HEK293T (cell line): Measurements from ENCODE around the gene APLP2.

Experiments
- BHLHE40 ChIP-seq: fragments of 450-650 bp; IDR thresholded peaks from 2 replicates; pipeline ENCODE4 v1.6.1; 2016; ENCODE audit warnings: mild to moderate bottlenecking, moderate library complexity, borderline replicate concordance
- ELF4 ChIP-seq: fragments of 450-650 bp; IDR thresholded peaks from 2 replicates; pipeline ENCODE4 v1.6.1; 2017; ENCODE audit warnings: antibody characterized with exemption
- FOXA1 ChIP-seq: fragments of 450-650 bp; IDR thresholded peaks from 2 replicates; pipeline ENCODE4 v1.6.1; 2016; ENCODE audit warnings: mild to moderate bottlenecking
- FOXK2 ChIP-seq: fragments of 450-650 bp; IDR thresholded peaks from 2 replicates; pipeline ENCODE4 v1.6.1; 2016; ENCODE audit warnings: mild to moderate bottlenecking
- FOXM1 ChIP-seq: fragments of 450-650 bp; IDR thresholded peaks from 2 replicates; pipeline ENCODE4 v1.6.1; 2017; ENCODE audit warnings: mild to moderate bottlenecking, borderline replicate concordance
- HDGF ChIP-seq: fragments of 450-650 bp; IDR thresholded peaks from 2 replicates; pipeline ENCODE4 v1.6.1; 2017; ENCODE audit warnings: antibody characterized with exemption, borderline replicate concordance
- L3MBTL2 ChIP-seq: fragments of 450-650 bp; conservative IDR thresholded peaks from 2 replicates; pipeline ENCODE4 v1.6.1; 2016; ENCODE audit warnings: mild to moderate bottlenecking
- LEF1 ChIP-seq: fragments of 450-650 bp; IDR thresholded peaks from 2 replicates; pipeline ENCODE4 v1.6.1; 2017; ENCODE audit warnings: mild to moderate bottlenecking, borderline replicate concordance
- NFRKB ChIP-seq: fragments of 450-650 bp; IDR thresholded peaks from 2 replicates; pipeline ENCODE4 v1.6.1; 2016; ENCODE audit warnings: mild to moderate bottlenecking, moderate library complexity
- SP1 ChIP-seq: fragments of 450-650 bp; IDR thresholded peaks from 2 replicates; pipeline ENCODE4 v1.6.1; 2017
- SUZ12 ChIP-seq: fragments of 450-650 bp; IDR thresholded peaks from 2 replicates; pipeline ENCODE4 v1.6.1; 2016; ENCODE audit warnings: mild to moderate bottlenecking
- TARDBP ChIP-seq: fragments of 450-650 bp; IDR thresholded peaks from 2 replicates; pipeline ENCODE4 v1.6.1; 2016
- ZNF384 ChIP-seq: fragments of 450-650 bp; IDR thresholded peaks from 2 replicates; pipeline ENCODE4 v1.6.1; 2016

DNA sequence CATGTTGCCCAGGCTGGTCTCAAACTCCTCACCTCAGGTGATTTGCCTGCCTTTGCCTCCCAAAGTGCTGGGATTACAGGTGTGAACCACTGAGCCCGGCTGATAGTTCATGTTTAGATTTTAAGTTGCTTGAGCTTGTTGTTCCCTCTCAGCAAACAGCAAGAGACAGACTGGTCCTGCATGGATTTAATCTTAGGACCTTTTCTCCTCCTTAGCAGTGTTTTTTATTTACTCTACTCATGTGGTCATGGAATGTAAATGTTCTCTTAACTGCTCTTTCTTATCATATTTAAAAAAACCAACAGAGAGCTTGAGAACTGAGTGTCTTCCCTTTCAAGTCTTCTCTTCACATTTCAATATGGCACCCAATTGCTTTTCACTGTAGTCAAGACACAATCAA lies 44.3 kb upstream of the APLP2 start:
- TF ChIP-seq SP1 (no peak), LEF1 (no peak), FOXK2 (no peak), SUZ12 (no peak), TARDBP (no peak), BHLHE40 (no peak), L3MBTL2 (no peak), FOXM1 (no peak), NFRKB (no peak), HDGF (no peak), FOXA1 (no peak), ELF4 (no peak), ZNF384 (no peak)
